ENCODE measurements around the gene RARG.

RARG gene

GRCh38 chr12:53184828-53185227 lies 47.2 kb downstream of the RARG start (continued):
- no peak for TF ChIP-seq ZNF23 (tag by site-specific recombination; IDR thresholded peaks at IDR 0.05; ENCODE audit: borderline replicate concordance)
- TF ChIP-seq ZNF791 (tag by site-specific recombination; IDR thresholded peaks at IDR 0.05), result no peak
- no peak for TF ChIP-seq ELK4 (IDR thresholded peaks at IDR 0.05; ENCODE audit: borderline replicate concordance, low read depth, low read length)
- TF ChIP-seq ZFP37 (tag by site-specific recombination; IDR thresholded peaks at IDR 0.05), result no peak
- no peak for TF ChIP-seq TSHZ1 (tag by site-specific recombination; IDR thresholded peaks at IDR 0.05; ENCODE audit: borderline replicate concordance)
- no peak for TF ChIP-seq ZNF449 (tag by site-specific recombination; IDR thresholded peaks at IDR 0.05)
- TF ChIP-seq ZNF341 (tag by site-specific recombination; IDR thresholded peaks at IDR 0.05; ENCODE audit: low read depth), result no peak

GRCh38 chr12:53182903-53183302 lies 49.1 kb downstream of the RARG start:
- H3K27ac ChIP-seq (ENCODE audit: extremely low read depth, low read depth, low read length), result no peak overlapping the region
- H3K9me3 ChIP-seq (ENCODE audit: control insufficient read depth, insufficient read depth, low read depth, low read length), result no peaks in the 10 kb centered on the region
- CTCF ChIA-PET, result interaction anchor here (0.6 to 5.1 kb wide), 5 partner anchors 8 to 117 kb away, joined by 3 to 46 read pairs (median 4); no protein-coding TSS in a partner anchor
- POLR2A ChIA-PET, result no interaction called here
- H3K4me1 ChIP-seq (ENCODE audit: control insufficient read depth, insufficient read depth, low read length), result peaks cover 10% of the 10 kb centered on the region; the same call in 1 of the 2 replicates
- H3K36me3 ChIP-seq (ENCODE audit: control insufficient read depth in 2 of 2, insufficient read depth in 1 of 2, low read length in 2 of 2), result peaks cover 23 to 65% of the 10 kb centered on the region in 2 experiments
- TF ChIP-seq ZIC2 (tag by site-specific recombination; IDR thresholded peaks at IDR 0.05) (peak; percentile 37; the same call in 1 of the 2 replicates), OSR2 (tag by site-specific recombination; IDR thresholded peaks at IDR 0.05) (no peak), GLIS1 (tag by site-specific recombination; IDR thresholded peaks at IDR 0.05) (no peak), ZNF843 (tag by site-specific recombination; IDR thresholded peaks at IDR 0.05) (no peak), GLIS2 (tag by site-specific recombination; IDR thresholded peaks at IDR 0.05) (no peak), ZNF837 (tag by site-specific recombination; IDR thresholded peaks at IDR 0.05) (no peak), ZNF510 (tag by site-specific recombination; IDR thresholded peaks at IDR 0.05; ENCODE audit: insufficient replicate concordance) (no peak)
- no peak overlapping the region for H3K4me3 ChIP-seq (ENCODE audit: low read depth, low read length)

- ChIA-PET CTCF (interaction anchor here (0.6 to 5.1 kb wide), 8 partner anchors 9 to 195 kb away, joined by 3 to 46 read pairs (median 4); no protein-coding TSS in a partner anchor), POLR2A (interaction anchor here (2.1 to 2.8 kb wide), 6 partner anchors 8 to 113 kb away, joined by 7 to 18 read pairs (median 14); partner anchors contain the start of genes ESPL1, PFDN5 and SPRYD3)
- Histone ChIP-seq H3K4me3 (ENCODE audit: low read depth, low read length) (peak overlapping the region; percentile 80; the same call in 1 of the 2 replicates), H3K27ac (ENCODE audit: extremely low read depth, low read depth, low read length) (0 out of 2 replicates have a peak overlapping the region, but pooled peaks have one; percentile 80), H3K9me3 (ENCODE audit: control insufficient read depth, insufficient read depth, low read depth, low read length) (no peaks in the 10 kb centered on the region), H3K4me1 (ENCODE audit: control insufficient read depth, insufficient read depth, low read length) (peaks cover 14% of the 10 kb centered on the region; the same call in 1 of the 2 replicates), H3K36me3 (ENCODE audit: control insufficient read depth in 2 of 2, insufficient read depth in 1 of 2, low read length in 2 of 2) (peaks cover 23 to 55% of the 10 kb centered on the region in 2 experiments)
- no peak for TF ChIP-seq ZNF398 (tag by site-specific recombination; IDR thresholded peaks at IDR 0.05)
- no peak for TF ChIP-seq ZNF701 (tag by site-specific recombination; IDR thresholded peaks at IDR 0.05)
- TF ChIP-seq ZNF610 (tag by site-specific recombination; IDR thresholded peaks at IDR 0.05; ENCODE audit: borderline replicate concordance), result no peak
- TF ChIP-seq ZNF555 (tag by site-specific recombination; conservative IDR thresholded peaks at IDR 0.05), result no peak
- no peak for TF ChIP-seq MZF1 (tag by site-specific recombination; IDR thresholded peaks at IDR 0.05; ENCODE audit: borderline replicate concordance)
- TF ChIP-seq ZNF510 (tag by site-specific recombination; IDR thresholded peaks at IDR 0.05; ENCODE audit: insufficient replicate concordance), result no peak
- no peak for TF ChIP-seq ZNF280D (tag by site-specific recombination; IDR thresholded peaks at IDR 0.05)
These were observed 50.1 kb downstream of the RARG start for GRCh38 chr12:53181935-53182334.

All from HEK293 (cell line).